ENCODE data around the gene IGF2BP2. TPM values are rescaled to one million over a fixed set of nuclear protein-coding genes. Genes with fewer than 3 reads are reported as not detected.
A peak's percentile ranks its signal among the peaks of the same experiment; 100 is the strongest.

The IGF2BP2 gene
- total and polyA plus RNA-seq, 9 of the 15 experiments (the other 6 are each of a cell fraction or from before 2014, with no cell fraction given), result 3.2 to 59.6 (median 30.5) TPM

GRCh38 chr3:185825006-185825638 lies at the start of gene IGF2BP2 (continued):
- no peak for TF ChIP-seq MAFK (IDR thresholded peaks at IDR 0.05; ENCODE audit: low read length)
- TF ChIP-seq TBL1XR1 (IDR thresholded peaks at IDR 0.05; ENCODE audit: low read length in 2 of 2), result no peak
- no peak for TF ChIP-seq KAT8 (IDR thresholded peaks at IDR 0.05; ENCODE audit: low read depth)
- no peak for TF ChIP-seq ATF1 (CRISPR knock-in tag; IDR thresholded peaks at IDR 0.05)
- TF ChIP-seq ATF1 (tag; IDR thresholded peaks at IDR 0.05), result no peak
- TF ChIP-seq PYGO2 (tag; IDR thresholded peaks at IDR 0.05), result no peak
- peak; percentile 83 for TF ChIP-seq RB1 (IDR thresholded peaks at IDR 0.05; ENCODE audit: low read depth)
- TF ChIP-seq RBM39 (optimal IDR thresholded peaks at IDR 0.05; ENCODE audit: low read depth, low read length), result no peak
- no peak for TF ChIP-seq BDP1 (IDR thresholded peaks at IDR 0.05; ENCODE audit: insufficient read depth, insufficient read length)
- no peak for TF ChIP-seq ZEB2 (IDR thresholded peaks at IDR 0.05)
- no peak for TF ChIP-seq ZNF785 (CRISPR knock-in tag; IDR thresholded peaks at IDR 0.05)
- no peak for TF ChIP-seq NR2C2 (CRISPR knock-in tag; IDR thresholded peaks at IDR 0.05)
- no peak for TF ChIP-seq NR2C2 (tag; IDR thresholded peaks at IDR 0.05)
- TF ChIP-seq ZBTB11 (CRISPR knock-in tag; IDR thresholded peaks at IDR 0.05), result peak in 1 of 3 experiments; percentile 78; a peak in 2 of 6 replicates
- TF ChIP-seq ZNF717 (CRISPR knock-in tag; IDR thresholded peaks at IDR 0.05), result no peak
- TF ChIP-seq GMEB1 (CRISPR knock-in tag; IDR thresholded peaks at IDR 0.05), result peak; percentile 43; the same call in 1 of the 2 replicates
- no peak for TF ChIP-seq CHD4 (IDR thresholded peaks at IDR 0.05; ENCODE audit: insufficient read depth, insufficient replicate concordance, low read depth, low read length, poor library complexity, severe bottlenecking)
- no peak for TF ChIP-seq KDM4B (IDR thresholded peaks at IDR 0.05; ENCODE audit: borderline replicate concordance in 2 of 2, low read depth in 1 of 2)
- no peak for TF ChIP-seq NFRKB (IDR thresholded peaks at IDR 0.05; ENCODE audit: low read depth)
- TF ChIP-seq PML (IDR thresholded peaks at IDR 0.05; ENCODE audit: low read length), result no peak
- no peak for TF ChIP-seq RBM17 (IDR thresholded peaks at IDR 0.05; ENCODE audit: borderline replicate concordance, low read depth, low read length)
- no peak for TF ChIP-seq CSDE1 (IDR thresholded peaks at IDR 0.05)
- TF ChIP-seq PCBP2 (IDR thresholded peaks at IDR 0.05; ENCODE audit: low read depth, low read length, poor library complexity, severe bottlenecking), result no peak
- no peak for TF ChIP-seq BRCA1 (IDR thresholded peaks at IDR 0.05)
- no peak for TF ChIP-seq BRCA1 (CRISPR knock-in tag; IDR thresholded peaks at IDR 0.05)
- TF ChIP-seq MCM2 (IDR thresholded peaks at IDR 0.05; ENCODE audit: low read depth), result no peak
- TF ChIP-seq SIN3B (IDR thresholded peaks at IDR 0.05; ENCODE audit: low read depth), result no peak
- TF ChIP-seq CC2D1A (IDR thresholded peaks at IDR 0.05), result no peak
